Activated CD4-positive, alpha-beta T cell treated with anti-CD3 and anti-CD28 coated beads, Interleukin-2, Interleukin-4, amounts not matched to agents 100 ng/mL and 50 ng/mL, durations not matched to agents 16 hours and 8 hours (primary cell): ENCODE results near the gene S1PR4.

Experiments
- DNase-seq: peaks from one replicate; pipeline ENCODE4 v3.0.0-alpha.2; 2020; ENCODE audit warnings: low spot score

S1PR4 gene, protein sequence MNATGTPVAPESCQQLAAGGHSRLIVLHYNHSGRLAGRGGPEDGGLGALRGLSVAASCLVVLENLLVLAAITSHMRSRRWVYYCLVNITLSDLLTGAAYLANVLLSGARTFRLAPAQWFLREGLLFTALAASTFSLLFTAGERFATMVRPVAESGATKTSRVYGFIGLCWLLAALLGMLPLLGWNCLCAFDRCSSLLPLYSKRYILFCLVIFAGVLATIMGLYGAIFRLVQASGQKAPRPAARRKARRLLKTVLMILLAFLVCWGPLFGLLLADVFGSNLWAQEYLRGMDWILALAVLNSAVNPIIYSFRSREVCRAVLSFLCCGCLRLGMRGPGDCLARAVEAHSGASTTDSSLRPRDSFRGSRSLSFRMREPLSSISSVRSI

DNA sequence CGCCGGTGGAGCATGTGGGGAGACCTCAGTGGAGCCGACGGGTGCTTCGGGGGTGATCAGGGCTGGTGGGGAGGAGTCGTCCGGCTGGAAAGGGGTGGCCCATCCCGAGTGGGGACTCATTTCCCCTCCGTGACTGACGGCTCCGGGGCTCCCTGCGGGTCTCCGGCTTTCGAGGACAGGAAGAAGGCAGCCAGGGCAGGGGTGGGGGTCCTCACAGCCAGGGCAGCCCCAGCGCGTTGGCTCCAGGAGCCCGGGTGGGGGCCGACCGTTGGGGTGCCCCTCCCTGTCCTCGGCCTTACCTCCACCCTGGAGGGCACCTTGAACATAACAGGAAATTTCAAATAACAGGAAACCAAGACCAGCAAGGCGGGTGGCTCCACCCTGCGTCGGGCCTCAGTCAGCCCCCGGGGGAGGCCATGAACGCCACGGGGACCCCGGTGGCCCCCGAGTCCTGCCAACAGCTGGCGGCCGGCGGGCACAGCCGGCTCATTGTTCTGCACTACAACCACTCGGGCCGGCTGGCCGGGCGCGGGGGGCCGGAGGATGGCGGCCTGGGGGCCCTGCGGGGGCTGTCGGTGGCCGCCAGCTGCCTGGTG, at the start of gene S1PR4:
Gene S1PR4 (plus strand): TSS at position 393 of the 596 bp plus-strand sequence. CDS start 24 bp downstream, at position 417.
- DNase-seq, result peak; percentile 83

GRCh38 chr19:3129112-3129511, 49.5 kb upstream of the S1PR4 start:
- no peak for DNase-seq

- no peak for DNase-seq
Measured at GRCh38 chr19:3131168-3131567, 47.4 kb upstream of the S1PR4 start.

DNA sequence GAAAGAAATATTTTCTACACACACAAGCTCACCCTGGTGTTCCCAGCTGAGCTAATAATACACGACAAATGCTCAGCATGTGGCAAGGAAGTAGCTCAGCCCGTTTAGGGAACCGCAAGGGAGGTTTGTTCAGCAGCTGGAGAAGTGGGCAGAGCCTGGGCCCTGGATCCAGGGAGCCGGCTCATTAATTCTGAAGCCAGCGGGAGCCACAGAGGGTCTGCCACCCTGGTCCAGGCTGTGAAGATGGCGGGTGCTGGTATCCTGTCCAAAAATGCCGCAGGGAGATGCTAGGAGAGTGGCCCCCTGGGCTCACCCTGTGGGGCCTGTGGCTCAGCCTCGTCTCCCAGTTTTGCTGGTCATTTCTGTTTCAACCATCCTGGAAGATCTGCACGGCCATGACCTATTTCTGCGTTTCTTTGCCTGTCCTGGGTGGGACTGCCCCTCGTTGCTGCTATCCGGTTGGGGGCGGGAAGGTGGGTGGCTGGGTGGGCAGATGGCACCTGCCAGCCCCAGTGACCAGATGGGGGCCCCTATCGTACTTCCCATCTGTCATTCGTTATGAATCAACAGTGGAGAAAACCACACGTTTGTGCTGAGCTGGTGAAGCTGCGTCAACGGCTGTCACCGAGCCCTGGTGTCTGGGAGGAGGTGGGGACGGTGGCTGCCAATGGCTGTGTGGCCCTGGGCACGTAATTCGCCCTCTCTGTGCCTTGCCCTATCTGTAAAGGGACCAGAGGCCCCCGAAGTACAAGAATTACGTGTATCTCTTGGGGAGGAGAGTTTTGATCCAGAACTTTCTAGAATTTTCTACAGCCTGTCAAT, 45.4 kb upstream of the S1PR4 start:
- peak; percentile 96 for DNase-seq

GRCh38 chr19:3133793-3134116, 44.8 kb upstream of the S1PR4 start:
- DNase-seq, result no peak

- peak; percentile 73 for DNase-seq
Measured at GRCh38 chr19:3135961-3136683, 42.4 kb upstream of the S1PR4 start, which contains the start of gene GNA15. Gene GNA15 (plus strand): TSS chr19:3136033. CDS start chr19:3136451, 418 bp downstream.

DNA sequence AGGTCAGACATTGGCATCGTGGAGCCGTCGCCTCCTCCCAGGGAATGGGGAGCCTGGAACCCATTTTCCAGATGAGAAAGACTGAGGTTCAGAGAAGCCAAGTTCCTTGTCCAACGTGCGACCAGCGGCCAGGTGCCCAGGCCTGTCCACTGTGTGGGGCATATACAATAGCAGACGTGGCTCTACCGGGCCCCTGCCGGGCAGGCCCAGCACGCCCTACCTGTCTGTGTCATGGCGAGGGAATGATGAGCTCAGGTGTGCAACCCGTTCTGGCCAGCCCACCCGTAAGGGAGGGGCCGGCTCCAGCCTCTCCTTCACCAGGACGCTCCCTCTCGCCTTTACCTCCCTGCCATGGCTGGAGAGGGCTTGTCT, 41.9 kb upstream of the S1PR4 start:
- DNase-seq, result no peak

- no peak for DNase-seq
Measured at GRCh38 chr19:3137119-3137518, 41.5 kb upstream of the S1PR4 start.

DNA sequence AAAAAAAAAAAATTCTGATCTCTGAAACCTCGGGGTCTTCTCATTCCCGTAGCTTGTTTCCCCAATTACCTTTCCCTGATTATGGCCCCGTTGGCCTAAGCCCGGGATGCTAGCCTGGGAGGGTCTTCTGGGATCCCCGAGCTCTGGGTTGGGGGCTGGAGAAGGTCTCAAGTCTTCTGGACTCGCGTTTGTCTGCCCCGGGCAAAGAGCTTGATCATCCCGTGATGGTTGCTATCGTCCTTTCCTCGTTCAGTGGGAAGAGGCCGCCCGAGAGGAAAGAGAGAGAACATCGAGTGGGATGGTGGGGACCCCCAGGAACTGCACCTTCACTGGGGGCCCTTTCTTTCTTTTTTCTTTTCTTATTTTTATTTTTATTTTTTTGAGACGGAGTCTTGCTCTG, 40.3 kb upstream of the S1PR4 start:
- no peak for DNase-seq

- peak; percentile 41 for DNase-seq
Measured at GRCh38 chr19:3140667-3141038, 37.9 kb upstream of the S1PR4 start.

DNA sequence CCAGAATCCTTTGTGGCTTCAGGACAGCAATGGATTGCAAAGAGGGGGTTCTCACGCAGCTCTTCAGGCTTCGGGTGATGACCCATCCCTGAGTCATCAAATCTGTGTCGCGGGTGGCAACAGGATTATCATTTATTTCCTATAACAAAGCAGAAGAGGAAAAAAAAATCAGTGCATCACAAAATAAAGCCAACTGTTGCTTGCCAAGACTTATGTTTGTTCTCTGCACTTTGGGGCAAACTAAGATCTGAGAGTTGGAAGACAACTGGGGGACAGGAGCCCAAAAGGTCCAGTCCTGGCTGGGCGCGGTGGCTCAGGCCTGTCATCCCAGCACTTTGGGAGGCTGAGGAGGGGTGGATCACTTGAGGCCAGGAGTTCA, 36.3 kb upstream of the S1PR4 start:
- DNase-seq, result peak; percentile 34

DNA sequence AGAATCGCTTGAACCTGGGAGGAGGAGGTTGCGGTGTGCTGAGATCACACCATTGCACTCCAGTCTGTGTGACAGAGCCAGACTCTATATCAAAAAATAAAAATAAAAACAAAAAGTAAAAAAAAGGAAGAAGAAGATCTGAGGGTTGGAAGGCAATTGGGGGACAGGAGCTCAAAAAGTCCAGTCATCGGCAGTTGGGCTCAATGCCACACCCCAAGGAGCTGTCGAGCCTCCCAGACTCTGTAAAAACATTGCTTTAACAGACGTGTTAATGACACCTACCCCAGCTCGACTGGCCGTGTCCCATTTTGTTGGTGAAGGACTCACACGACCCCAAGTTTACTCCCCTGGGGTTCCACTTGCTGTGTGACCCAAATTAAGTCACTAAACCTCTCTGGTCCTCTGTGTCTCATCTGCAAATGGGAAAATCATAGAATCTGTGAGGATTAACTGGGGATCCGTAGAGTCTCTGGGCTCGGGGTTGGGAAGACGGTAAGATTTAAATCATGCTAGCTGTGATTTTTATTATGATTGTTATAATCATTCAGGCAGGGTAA, 35.7 kb upstream of the S1PR4 start:
- DNase-seq, result no peak

- DNase-seq, result no peak
Measured at GRCh38 chr19:3145909-3146676, 32.5 kb upstream of the S1PR4 start.

DNA sequence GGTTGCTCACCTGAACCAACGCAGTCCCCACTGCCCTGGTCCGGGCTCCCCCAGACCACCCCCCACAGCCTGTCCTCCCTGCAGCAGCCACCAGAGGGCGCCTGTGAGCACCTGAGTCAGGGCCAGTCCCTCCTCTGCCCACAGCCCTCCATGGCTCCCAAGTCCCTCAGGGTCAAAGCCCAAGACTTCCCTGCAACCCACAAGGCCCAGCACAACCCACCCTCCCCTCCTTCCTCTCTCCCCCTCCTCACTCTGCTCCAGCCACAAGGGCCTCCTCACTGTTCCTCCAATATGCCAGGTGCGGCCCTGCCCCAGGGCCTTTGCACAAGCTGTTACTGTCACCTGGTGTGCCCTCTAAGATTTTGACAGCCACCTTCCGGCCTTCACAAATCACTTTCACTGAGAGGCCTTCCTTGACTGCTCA, 31.9 kb upstream of the S1PR4 start:
- DNase-seq, result peak; percentile 62

- DNase-seq, result no peak
Measured at GRCh38 chr19:3148503-3148902, 30.1 kb upstream of the S1PR4 start.

DNA sequence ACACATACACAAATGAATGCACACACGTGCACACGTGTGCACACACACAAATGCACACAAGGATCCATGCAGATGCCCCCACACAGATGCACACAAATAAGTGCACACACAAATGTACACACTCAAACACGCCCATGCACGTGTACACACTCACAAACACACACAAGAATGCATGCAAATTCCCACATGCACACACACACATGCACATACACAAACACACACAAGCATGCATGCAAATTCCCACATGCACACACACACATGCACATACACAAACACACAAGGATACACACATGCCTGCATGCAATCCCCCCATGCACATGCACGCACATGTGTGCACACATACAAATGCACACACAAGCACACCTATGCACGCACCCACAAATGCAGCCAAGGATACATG, 29.5 kb upstream of the S1PR4 start:
- no peak for DNase-seq

GRCh38 chr19:3149526-3150505, 28.8 kb upstream of the S1PR4 start:
- no peak for DNase-seq

- no peak for DNase-seq
Measured at GRCh38 chr19:3150739-3151329, 27.7 kb upstream of the S1PR4 start.

DNA sequence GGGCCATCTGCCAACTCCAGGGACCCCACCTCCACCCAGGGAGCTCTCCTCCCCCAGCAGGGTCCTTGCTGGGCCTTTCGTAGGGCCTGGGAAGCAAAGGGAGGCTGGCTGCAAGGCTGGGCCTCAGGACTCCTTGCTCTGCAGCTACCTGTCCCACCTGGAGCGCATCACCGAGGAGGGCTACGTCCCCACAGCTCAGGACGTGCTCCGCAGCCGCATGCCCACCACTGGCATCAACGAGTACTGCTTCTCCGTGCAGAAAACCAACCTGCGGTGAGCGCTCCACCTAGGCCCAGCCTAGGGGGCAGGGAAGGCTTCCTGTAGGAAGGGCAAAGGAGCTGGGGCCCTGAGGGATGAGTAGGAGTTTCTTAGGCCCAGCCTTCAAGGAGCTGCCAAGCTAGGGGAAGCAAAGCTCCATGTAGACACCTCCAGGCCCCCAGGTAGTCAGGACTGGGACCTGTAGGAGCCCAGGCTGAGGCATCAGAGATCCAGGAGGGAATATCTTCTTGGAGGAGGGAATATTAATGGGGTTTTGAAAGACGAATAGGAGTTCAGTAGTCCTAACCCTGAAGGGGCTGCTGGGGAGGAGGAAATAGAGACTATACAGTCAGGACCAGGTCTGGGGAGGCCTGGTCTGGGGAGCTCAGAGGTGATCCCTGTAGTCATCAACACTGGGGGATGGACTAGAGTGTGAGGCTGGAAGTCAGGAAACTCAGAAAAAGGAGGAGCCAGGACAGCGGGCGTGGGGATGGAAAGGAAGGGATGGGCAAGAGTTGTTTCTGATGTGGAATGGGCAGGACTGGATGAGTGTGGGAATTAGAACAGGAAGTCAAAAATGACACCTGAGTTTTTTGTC, 26.8 kb upstream of the S1PR4 start:
- no peak for DNase-seq
